ENCODE measurements around the gene SHKBP1.

SHKBP1 gene

GRCh38 chr19:40603071-40603388 lies 26.4 kb downstream of the SHKBP1 start:
- no peak for DNase-seq (ENCODE audit: low read depth)

DNA sequence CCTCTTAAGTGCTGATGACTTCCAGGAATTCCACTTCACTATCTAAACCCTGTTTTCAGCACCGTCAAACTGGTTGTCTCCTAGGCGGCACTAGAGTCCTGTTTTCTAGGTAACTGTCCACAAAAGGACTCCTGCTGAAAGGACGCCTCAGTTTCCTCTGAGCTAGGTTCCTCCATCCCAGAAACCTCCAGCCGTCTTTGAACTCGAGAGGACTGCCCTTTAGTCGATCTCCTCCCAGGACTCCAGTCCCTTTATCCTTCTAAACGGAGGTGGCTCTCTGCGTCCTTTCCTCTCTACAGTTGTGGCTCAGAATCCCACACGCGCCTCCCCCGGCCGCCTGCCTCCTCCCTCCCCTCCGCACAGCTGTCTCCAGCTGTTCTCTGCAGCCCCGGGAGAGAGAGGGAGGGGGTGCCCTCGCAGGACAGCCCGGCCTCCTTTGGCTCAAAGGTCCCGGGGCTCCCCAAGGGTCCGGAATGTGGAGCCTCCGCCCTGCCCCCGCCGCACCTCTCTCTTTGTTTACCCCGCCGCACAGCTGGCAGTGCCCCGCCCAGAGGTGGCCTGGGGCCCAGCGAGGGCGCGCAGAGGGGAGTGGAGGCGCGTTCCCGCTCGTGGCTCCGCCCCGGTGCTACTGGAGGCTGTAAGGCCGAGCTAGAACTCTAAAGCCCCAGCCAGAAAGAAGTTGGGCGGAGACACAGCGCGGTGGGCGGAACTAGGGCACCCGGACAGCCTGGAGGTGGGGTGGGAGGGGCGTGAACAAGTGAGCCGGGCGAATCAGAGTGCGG lies 26.9 kb downstream of the SHKBP1 start:
- peak; percentile 94 for DNase-seq (ENCODE audit: low read depth)

DNA sequence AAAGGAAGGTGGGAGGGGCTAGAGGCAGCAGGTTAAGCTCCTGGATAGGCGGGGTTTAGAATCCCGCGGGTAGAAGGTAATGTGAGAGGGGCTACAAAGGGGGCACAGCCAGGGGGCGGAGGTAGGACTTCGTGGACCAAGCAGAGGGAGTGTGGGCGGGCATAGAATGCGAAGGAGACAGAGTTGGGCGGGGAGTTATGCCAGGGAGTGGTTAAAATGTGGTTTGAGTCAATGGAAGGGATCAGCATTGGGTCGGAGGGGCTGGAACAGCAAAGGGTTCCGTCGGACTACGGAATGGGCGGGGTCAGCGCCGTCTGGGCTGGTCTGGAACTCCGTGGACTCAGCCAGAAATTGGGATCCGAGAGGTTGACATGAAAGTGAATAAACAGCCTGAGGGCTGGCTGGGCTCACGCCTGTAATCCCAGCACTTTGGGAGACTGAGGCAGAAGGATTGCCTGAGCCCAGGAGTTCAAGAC lies 27.5 kb downstream of the SHKBP1 start:
- no peak for DNase-seq (ENCODE audit: low read depth)

GRCh38 chr19:40604647-40605215 lies 28.1 kb downstream of the SHKBP1 start:
- no peak for DNase-seq (ENCODE audit: low read depth)

GRCh38 chr19:40605216-40605971 lies 28.7 kb downstream of the SHKBP1 start:
- DNase-seq (ENCODE audit: low read depth), result peak; percentile 75

- DNase-seq (ENCODE audit: low read depth), result no peak
Measured at GRCh38 chr19:40607311-40608239, 30.9 kb downstream of the SHKBP1 start.

DNA sequence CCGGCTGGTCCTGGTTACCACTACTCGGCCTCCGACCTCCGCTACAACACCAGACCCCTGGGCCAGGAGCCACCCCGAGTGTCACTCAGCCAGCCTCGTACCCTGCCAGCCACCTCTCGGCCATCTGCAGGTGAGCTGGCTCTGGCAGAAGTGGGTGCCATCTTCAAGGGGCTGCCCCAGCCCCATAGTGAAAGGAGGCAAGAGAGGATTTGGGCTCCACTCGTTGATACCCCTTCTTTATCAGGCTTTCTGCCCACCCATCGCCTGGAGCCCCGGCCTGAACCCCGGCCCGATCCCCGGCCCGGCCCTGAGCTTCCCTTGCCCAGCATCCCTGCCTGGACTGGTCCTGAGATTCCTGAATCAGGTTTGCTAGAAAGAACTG lies 31.6 kb downstream of the SHKBP1 start:
- no peak for DNase-seq (ENCODE audit: low read depth)

- no peak for DNase-seq (ENCODE audit: low read depth)
Measured at GRCh38 chr19:40608957-40609356, 32.3 kb downstream of the SHKBP1 start.

- peak; percentile 85 for DNase-seq (ENCODE audit: low read depth)
Measured at GRCh38 chr19:40609561-40610395, 33.1 kb downstream of the SHKBP1 start.

DNA sequence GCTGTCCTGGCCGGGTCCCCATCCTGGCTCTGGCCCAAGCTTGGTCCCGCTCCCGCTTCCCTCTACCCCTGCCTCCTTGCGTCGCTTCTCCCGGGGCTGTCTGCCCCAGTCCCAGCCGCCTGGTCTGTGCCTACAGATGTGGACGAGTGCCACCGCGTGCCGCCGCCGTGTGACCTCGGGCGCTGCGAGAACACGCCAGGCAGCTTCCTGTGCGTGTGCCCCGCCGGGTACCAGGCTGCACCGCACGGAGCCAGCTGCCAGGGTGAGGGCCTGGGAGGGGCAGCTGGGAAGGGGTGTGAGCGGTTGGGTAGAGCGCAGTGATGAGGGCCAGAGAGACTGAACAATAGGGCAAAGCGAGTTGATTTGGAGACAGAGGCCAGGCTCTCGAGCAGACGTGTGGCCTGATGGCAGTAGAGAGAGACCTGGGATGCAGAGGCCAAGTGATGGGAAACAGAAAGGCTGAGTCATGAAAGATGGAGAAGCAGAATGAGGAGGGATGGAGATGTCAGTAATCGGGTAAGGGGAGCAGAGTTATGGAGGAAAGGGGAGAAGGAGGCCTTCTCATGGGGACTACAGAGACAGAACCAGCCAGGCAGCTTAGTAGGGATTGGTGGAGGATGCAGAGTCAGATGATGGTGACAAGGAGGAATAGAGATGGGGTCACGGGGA lies 33.9 kb downstream of the SHKBP1 start:
- peak; percentile 46 for DNase-seq (ENCODE audit: low read depth)

DNA sequence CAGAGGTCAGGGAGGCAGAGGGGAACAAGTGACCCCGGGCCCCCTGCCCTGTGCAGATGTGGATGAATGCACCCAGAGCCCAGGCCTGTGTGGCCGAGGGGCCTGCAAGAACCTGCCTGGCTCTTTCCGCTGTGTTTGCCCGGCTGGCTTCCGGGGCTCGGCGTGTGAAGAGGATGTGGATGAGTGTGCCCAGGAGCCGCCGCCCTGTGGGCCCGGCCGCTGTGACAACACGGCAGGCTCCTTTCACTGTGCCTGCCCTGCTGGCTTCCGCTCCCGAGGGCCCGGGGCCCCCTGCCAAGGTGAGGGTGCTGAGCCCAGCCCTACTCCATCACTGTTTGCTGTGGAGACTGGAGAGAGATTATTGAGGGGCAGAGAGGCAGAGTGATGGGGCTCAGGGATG lies 34.4 kb downstream of the SHKBP1 start:
- no peak for DNase-seq (ENCODE audit: low read depth)

DNA sequence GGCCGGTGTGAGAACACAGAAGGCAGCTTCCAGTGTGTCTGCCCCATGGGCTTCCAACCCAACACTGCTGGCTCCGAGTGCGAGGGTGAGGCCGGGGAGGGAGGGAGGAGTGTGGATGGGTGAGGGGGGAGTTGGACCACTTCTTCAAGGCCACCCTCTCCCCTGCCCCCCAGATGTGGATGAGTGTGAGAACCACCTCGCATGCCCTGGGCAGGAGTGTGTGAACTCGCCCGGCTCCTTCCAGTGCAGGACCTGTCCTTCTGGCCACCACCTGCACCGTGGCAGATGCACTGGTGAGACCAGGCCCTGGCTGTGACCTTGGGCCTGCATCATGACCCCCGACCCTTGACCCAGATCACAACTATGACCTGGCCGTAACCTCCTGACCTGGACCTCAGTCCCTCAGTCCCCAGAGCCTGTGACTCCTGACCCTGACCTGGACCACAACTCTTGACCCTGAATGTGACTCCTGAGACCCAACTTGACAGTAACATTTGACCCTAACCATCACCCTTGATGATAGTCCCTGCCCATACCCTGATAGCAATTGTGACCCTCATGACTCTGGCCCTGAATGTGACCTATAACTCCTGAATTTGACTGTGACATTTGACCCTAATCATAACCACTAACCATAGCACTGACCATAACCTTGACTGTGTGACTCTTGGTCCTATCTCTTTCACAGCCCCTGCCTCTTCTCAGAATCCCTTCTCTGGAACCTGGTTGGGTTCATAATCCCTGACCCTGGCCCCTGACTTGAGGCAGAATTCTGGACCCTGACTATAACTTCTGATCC lies 35.4 kb downstream of the SHKBP1 start:
- no peak for DNase-seq (ENCODE audit: low read depth)

DNA sequence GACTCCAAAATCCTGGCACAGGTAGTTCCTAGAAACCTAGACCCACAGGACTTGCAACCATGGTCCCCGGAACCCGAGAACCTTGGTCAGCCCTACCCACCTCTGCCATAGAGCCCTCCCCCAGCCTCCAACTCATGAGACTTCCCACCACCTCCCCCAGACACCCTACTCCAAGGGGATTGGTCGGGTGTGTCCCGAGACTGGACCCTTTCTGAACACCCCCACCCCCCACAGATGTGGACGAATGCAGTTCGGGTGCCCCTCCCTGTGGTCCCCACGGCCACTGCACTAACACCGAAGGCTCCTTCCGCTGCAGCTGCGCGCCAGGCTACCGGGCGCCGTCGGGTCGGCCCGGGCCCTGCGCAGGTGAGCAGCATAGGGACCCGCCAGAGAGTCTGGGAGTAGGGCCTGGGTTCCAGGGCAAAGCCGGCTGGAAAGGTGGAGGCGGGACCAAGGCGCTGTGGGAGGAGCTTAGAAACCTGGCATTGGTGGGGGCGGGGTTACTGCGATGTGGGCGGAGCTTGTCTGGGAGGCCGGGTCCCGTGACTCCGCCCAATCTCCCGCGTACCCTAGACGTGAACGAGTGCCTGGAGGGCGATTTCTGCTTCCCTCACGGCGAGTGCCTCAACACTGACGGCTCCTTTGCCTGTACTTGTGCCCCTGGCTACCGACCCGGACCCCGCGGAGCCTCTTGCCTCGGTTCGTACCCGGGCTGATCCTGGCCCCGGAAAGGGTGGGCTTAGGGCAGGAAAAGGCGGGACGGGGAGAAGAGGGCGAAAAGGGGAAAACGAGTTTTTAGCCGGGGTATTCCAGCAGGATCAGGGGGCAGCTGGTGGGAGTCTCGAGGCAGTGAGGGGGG lies 36.4 kb downstream of the SHKBP1 start:
- DNase-seq (ENCODE audit: low read depth), result peak; percentile 62

GRCh38 chr19:40613690-40614621 lies 37.3 kb downstream of the SHKBP1 start:
- DNase-seq (ENCODE audit: low read depth), result peak; percentile 78

DNA sequence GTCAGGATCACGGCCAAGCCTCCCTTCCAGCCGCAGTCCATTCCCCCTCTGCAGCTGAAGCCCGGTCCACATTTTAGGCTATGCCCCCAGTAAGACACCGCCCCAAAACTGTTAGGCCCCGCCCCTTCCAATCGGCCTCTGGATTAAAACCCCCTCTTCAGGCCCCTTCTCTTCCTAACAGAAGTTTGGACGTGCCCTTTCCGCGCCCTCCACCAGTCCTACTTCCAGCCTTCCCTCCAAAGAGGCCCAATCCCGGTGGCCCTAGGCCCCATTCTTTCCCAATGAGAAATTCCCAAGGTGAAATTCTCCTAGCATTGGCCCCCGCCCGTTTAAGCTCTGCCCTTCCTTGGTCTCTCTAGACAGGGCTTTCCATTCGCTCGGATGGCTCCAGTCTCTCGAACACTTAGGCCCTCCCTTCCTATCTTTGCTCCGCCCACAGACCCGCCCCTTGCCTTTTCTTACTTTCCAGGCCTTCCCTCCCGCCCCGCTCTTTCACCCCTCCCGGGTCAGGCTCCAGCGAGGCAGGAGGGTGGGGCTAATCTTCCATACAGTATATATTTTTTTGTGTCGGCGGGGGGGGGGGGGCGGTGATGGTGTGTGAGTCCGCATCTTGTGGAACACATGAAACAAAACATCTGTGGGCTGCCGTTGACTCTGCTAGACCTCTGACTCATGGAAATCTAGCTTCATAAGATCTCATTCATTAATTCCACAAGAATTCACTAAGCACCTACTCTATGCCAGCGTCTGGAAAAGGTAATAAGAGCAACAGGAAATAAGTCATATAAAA lies 38.1 kb downstream of the SHKBP1 start:
- peak; percentile 95 for DNase-seq (ENCODE audit: low read depth)

GRCh38 chr19:40616178-40616577 lies 39.5 kb downstream of the SHKBP1 start:
- no peak for DNase-seq (ENCODE audit: low read depth)

DNA sequence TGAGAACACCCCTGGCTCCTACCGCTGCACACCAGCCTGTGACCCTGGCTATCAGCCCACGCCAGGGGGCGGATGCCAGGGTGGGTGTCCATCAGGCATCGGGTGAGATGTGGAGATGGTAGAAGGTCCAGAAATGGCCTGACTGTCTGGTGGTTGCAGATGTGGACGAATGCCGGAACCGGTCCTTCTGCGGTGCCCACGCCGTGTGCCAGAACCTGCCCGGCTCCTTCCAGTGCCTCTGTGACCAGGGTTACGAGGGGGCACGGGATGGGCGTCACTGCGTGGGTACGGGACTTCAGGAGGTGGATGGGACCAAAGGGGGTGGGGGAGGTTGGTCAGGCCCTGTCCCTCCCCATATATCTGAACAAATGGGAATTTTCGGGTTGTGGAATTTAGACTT lies 40.3 kb downstream of the SHKBP1 start:
- no peak for DNase-seq (ENCODE audit: low read depth)
